ENCODE results near the gene CRTC2. TPM values are rescaled to one million over a fixed set of nuclear protein-coding genes. Genes with fewer than 3 reads are reported as not detected.

The CRTC2 gene
- total RNA-seq, 1 donor from 2014 or later = 21.7 TPM

- Histone ChIP-seq H3K36me3 (ENCODE audit: control insufficient read depth, insufficient read depth, low read length) (peaks cover 2% of the 10 kb centered on the region), H3K27me3 (ENCODE audit: control insufficient read depth, insufficient read depth, low read length) (no peaks in the 10 kb centered on the region), H3K4me3 (ENCODE audit: low read depth, low read length) (peak overlapping the region; percentile 93)
- no peak for TF ChIP-seq CTCF (IDR thresholded peaks at IDR 0.05; ENCODE audit: insufficient read depth, low read length, poor library complexity, severe bottlenecking)
- no peak for DNase-seq (ENCODE audit: low read depth)
Measured at GRCh38 chr1:153976819-153977249, 18.4 kb upstream of the CRTC2 start.

DNA sequence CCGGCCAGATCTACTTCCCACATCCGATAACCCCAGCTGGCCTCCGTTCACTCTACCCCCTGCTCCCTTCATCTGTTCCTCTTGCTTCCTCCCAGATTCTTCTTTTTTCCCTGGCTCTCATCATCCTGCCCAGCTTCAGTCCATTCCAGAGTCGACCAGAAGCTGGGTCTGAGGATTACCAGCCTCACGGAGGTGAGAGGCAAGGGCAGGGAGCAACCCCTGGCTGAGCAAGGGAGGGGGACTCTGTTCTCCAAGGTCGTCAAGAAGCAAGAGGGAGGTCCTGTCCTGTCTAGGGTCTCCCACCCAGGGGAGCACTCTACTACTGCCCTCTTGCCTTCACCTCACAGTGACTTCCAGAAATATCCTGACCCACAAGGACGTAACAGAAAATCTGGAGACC, 15.1 kb upstream of the CRTC2 start:
- TF ChIP-seq CTCF (IDR thresholded peaks at IDR 0.05; ENCODE audit: insufficient read depth, low read length, poor library complexity, severe bottlenecking) = no peak

GRCh38 chr1:153973071-153973470, 14.7 kb upstream of the CRTC2 start:
- no peak for DNase-seq (ENCODE audit: low read depth)
- TF ChIP-seq CTCF (IDR thresholded peaks at IDR 0.05; ENCODE audit: insufficient read depth, low read length, poor library complexity, severe bottlenecking) = no peak
- no peaks in the 10 kb centered on the region for H3K36me3 ChIP-seq (ENCODE audit: control insufficient read depth, insufficient read depth, low read length)

More for the DNA sequence above, 15.1 kb upstream of the CRTC2 start:
- no peak for DNase-seq (ENCODE audit: low read depth)
- no peaks in the 10 kb centered on the region for H3K36me3 ChIP-seq (ENCODE audit: control insufficient read depth, insufficient read depth, low read length)
- H3K4me3 ChIP-seq (ENCODE audit: low read depth, low read length) = no peak overlapping the region
- no peaks in the 10 kb centered on the region for H3K27me3 ChIP-seq (ENCODE audit: control insufficient read depth, insufficient read depth, low read length)

DNA sequence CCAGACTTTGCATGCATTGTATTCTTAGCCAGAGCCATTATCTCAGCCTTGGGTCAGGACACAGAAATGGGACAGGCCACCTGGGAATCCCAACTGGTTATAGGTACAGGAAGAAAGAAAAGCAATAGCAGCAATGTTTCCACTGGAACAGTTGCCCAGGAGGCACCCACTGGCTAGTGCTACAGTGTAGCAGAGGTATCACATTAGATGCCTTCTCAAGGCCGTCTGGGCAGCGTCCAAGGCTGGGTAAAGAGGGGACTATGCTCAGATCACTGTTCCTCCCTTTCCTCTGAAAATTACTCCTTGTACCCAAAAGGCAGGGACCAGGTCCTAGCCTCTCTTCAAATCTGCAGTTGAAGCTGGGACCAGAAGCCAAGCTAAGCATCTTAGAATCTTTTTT, 11.9 kb upstream of the CRTC2 start:
- H3K36me3 ChIP-seq (ENCODE audit: control insufficient read depth, insufficient read depth, low read length) = no peaks in the 10 kb centered on the region
- DNase-seq (ENCODE audit: low read depth) = no peak
- H3K4me3 ChIP-seq (ENCODE audit: low read depth, low read length) = no peak overlapping the region
- no peaks in the 10 kb centered on the region for H3K27me3 ChIP-seq (ENCODE audit: control insufficient read depth, insufficient read depth, low read length)
- TF ChIP-seq CTCF (IDR thresholded peaks at IDR 0.05; ENCODE audit: insufficient read depth, low read length, poor library complexity, severe bottlenecking) = no peak

More at GRCh38 chr1:153973071-153973470, 14.7 kb upstream of the CRTC2 start:
- Histone ChIP-seq H3K4me3 (ENCODE audit: low read depth, low read length) (no peak overlapping the region), H3K27me3 (ENCODE audit: control insufficient read depth, insufficient read depth, low read length) (no peaks in the 10 kb centered on the region)

GRCh38 chr1:153968972-153969371, 10.6 kb upstream of the CRTC2 start:
- no peak for DNase-seq (ENCODE audit: low read depth)
- no peak for TF ChIP-seq CTCF (IDR thresholded peaks at IDR 0.05; ENCODE audit: insufficient read depth, low read length, poor library complexity, severe bottlenecking)
- H3K4me3 ChIP-seq (ENCODE audit: low read depth, low read length) = no peak overlapping the region

GRCh38 chr1:153968408-153968807, 10.0 kb upstream of the CRTC2 start:
- Histone ChIP-seq H3K36me3 (ENCODE audit: control insufficient read depth, insufficient read depth, low read length) (no peaks in the 10 kb centered on the region), H3K4me3 (ENCODE audit: low read depth, low read length) (peak overlapping the region; percentile 44), H3K27me3 (ENCODE audit: control insufficient read depth, insufficient read depth, low read length) (no peaks in the 10 kb centered on the region)
- no peak for DNase-seq (ENCODE audit: low read depth)
- TF ChIP-seq CTCF (IDR thresholded peaks at IDR 0.05; ENCODE audit: insufficient read depth, low read length, poor library complexity, severe bottlenecking) = no peak

More at GRCh38 chr1:153968972-153969371, 10.6 kb upstream of the CRTC2 start:
- Histone ChIP-seq H3K27me3 (ENCODE audit: control insufficient read depth, insufficient read depth, low read length) (no peaks in the 10 kb centered on the region), H3K36me3 (ENCODE audit: control insufficient read depth, insufficient read depth, low read length) (no peaks in the 10 kb centered on the region)

Data from kidney epithelial cell (primary cell).